Muscle of leg (tissue), 11 donors: Measurements from ENCODE around the gene MYO7B. TPM values are rescaled to one million over a fixed set of nuclear protein-coding genes. Genes with fewer than 3 reads are reported as not detected.

Experiments
- DNase-seq: peaks from one replicate; pipeline ENCODE4 v3.0.0; 2013
- H3K27ac ChIP-seq: one replicate; pipeline ENCODE4 v1.5.1; 2013; ENCODE audit warnings: mild to moderate bottlenecking, low read length, control low read depth
- H3K27me3 ChIP-seq: one replicate; pipeline ENCODE4 v1.6.1; 2013; ENCODE audit warnings: low read length; ENCODE audit not compliant: control insufficient read depth, insufficient read depth
- H3K36me3 ChIP-seq: one replicate; pipeline ENCODE4 v1.6.1; 2013; ENCODE audit warnings: low read length; ENCODE audit not compliant: control insufficient read depth, insufficient read depth
- H3K4me1 ChIP-seq: one replicate; pipeline ENCODE4 v1.6.1; 2013; ENCODE audit warnings: low read length; ENCODE audit not compliant: control insufficient read depth, insufficient read depth
- H3K4me3 ChIP-seq: one replicate; pipeline ENCODE4 v1.5.1; 2013; ENCODE audit warnings: low read length, control low read depth
- H3K9me3 ChIP-seq: replicated peaks from 2 replicates; pipeline ENCODE4 v1.6.1; 2013; ENCODE audit warnings: low read depth, low read length; ENCODE audit not compliant: control insufficient read depth
- WGBS: methylation state at CpG from one replicate; pipeline ENCODE4 v1.1.5; 2013; ENCODE audit warnings: missing lambda C conversion rate; ENCODE audit not compliant: insufficient coverage; 5-methylcytosine and 5-hydroxymethylcytosine counted together
- polyA plus RNA-seq, 8 donors: library from polyadenylated mRNA; unstranded; fragments of 120-200 nt; gene quantifications; one replicate each; pipeline versions ENCODE4 v1.2.1 to v1.2.3, GENCODE V29; 2013; ENCODE audit warnings: inconsistent platforms in 1 of 8, low replicate concordance in 1 of 8; ENCODE audit not compliant: insufficient read length in 8 of 8, insufficient read depth in 1 of 8
- total RNA-seq: library from RNA; stranded (reverse); fragments of 120-200 nt; gene quantifications from one replicate; pipeline ENCODE4 v1.2.4, GENCODE V29; 2013

Gene MYO7B
- total and polyA plus RNA-seq, 9 donors = 0.31 to 15.1 (median 0.76) TPM

DNA sequence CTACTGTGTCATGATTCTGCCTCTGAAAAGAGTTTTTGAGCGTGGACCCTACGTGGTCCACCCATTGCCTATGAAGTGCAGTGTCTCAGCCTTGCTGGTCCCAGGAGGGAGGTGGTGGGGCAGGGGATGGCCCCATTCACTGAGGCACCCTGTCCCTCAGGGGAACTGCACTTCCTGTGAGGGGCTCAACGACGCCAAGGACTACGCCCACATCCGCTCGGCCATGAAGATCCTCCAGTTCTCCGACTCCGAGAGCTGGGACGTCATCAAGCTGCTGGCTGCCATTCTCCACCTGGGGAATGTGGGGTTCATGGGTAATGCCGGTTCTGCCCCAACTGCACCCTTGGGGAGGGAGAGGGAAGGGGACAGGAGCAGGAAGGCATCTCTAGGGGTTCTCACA, 42.5 kb downstream of the MYO7B start:
- 81% methylated on average over 11 of the region's 11 CpGs for WGBS
- no peak for DNase-seq

GRCh38 chr2:127578411-127578810, 42.9 kb downstream of the MYO7B start:
- no peaks in the 10 kb centered on the region for H3K9me3 ChIP-seq
- H3K4me1 ChIP-seq = peaks cover 20% of the 10 kb centered on the region
- 58% methylated on average over 4 of the region's 6 CpGs for WGBS
- no peak for DNase-seq
- H3K27me3 ChIP-seq = no peaks in the 10 kb centered on the region
- H3K27ac ChIP-seq = no peak overlapping the region
- no peaks in the 10 kb centered on the region for H3K36me3 ChIP-seq
- H3K4me3 ChIP-seq = no peak overlapping the region

More for the DNA sequence above, 42.5 kb downstream of the MYO7B start:
- Histone ChIP-seq H3K4me1 (peaks cover 20% of the 10 kb centered on the region), H3K9me3 (no peaks in the 10 kb centered on the region), H3K27ac (no peak overlapping the region), H3K4me3 (no peak overlapping the region), H3K36me3 (no peaks in the 10 kb centered on the region), H3K27me3 (no peaks in the 10 kb centered on the region)

DNA sequence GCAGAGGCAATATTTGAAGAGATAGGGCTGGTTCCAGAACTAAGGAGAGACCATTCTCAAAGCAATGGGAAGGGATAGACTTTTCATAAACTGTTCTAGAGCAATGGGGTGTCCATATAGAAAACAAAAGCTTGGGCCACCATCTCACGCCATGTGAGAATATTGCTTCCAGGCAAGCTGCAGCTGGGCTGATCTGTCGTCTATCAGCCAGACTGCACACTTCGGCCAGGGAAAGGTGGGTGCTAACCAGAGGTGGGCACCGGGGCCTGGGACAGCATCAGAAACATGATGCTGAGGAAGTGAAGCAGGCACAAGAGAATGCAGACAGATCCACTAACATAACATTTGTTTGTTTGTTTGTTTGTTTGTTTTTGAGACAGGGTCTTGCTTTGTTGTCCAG, 43.7 kb downstream of the MYO7B start:
- no peaks in the 10 kb centered on the region for H3K9me3 ChIP-seq
- no peaks in the 10 kb centered on the region for H3K36me3 ChIP-seq
- DNase-seq = no peak
- H3K4me3 ChIP-seq = no peak overlapping the region
- no peaks in the 10 kb centered on the region for H3K27me3 ChIP-seq
- no peak overlapping the region for H3K27ac ChIP-seq
- H3K4me1 ChIP-seq = peaks cover 20% of the 10 kb centered on the region
- 95% methylated on average over 3 of the region's 4 CpGs for WGBS

DNA sequence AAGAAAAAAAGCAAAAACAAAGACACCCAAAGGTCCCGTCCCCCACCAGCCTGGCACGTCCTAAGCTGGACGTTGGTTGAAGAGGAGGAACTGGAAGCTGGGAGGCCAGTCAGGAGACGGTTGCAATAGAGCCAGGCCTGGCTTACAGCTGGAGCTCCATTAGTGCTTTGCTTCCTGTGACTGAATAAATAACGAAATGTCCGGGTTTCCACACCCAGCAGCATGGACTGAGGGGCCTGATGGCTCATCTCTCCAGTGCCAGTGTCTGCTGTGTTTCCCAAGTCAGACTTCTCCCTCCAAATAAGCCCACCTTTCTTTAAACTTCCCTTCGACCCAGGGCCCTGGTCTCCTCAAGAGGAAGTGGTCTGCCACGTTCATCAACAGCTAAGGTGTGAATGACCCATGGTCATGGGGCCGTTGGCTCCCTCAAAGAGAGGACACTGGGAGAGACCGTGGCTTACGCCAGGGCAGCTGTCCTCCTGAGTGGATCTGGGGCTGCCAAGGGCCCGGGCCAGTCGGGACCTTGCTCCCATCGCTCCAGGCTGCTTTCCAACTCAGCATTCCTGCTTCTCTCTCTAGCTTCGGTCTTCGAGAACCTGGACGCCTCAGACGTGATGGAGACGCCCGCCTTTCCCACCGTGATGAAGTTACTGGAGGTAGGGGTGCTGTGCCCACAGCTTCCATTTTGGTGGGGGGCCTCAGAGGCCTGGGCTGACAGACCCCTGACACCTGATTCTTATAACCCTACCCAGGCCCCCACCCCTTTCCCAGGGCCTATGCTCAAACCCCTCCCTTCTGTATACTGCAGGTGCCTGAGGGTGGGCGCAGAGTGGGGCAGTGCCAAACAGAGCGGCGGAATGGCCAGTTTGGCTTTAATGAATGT, 44.9 kb downstream of the MYO7B start:
- no peak overlapping the region for H3K27ac ChIP-seq
- 73% methylated on average over 16 of the region's 24 CpGs for WGBS
- no peaks in the 10 kb centered on the region for H3K9me3 ChIP-seq

DNA sequence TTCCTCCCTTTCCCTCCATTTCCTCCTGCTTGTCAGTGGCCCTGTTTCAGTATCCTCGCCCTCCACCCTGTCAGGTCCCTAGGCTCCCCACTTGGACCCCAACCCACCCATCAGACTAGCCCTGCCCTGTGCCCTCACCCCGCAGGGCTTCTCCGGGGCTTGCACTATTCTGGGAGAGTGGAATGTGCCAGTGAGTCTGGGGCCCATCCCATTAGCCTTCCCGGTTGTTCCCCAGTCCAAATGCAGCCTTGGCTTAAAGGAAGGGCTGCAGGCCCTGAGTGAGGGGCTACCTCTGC, 45.5 kb downstream of the MYO7B start:
- H3K9me3 ChIP-seq = no peaks in the 10 kb centered on the region
- H3K27me3 ChIP-seq = no peaks in the 10 kb centered on the region
- H3K27ac ChIP-seq = no peak overlapping the region
- no peak overlapping the region for H3K4me3 ChIP-seq
- peaks cover 15% of the 10 kb centered on the region for H3K4me1 ChIP-seq
- WGBS = 100% methylated on average over 1 of the region's 4 CpGs
- no peak for DNase-seq
- H3K36me3 ChIP-seq = no peaks in the 10 kb centered on the region

More for the DNA sequence above, 44.9 kb downstream of the MYO7B start:
- Histone ChIP-seq H3K27me3 (no peaks in the 10 kb centered on the region), H3K36me3 (no peaks in the 10 kb centered on the region), H3K4me1 (peaks cover 20% of the 10 kb centered on the region), H3K4me3 (no peak overlapping the region)
- DNase-seq = no peak

DNA sequence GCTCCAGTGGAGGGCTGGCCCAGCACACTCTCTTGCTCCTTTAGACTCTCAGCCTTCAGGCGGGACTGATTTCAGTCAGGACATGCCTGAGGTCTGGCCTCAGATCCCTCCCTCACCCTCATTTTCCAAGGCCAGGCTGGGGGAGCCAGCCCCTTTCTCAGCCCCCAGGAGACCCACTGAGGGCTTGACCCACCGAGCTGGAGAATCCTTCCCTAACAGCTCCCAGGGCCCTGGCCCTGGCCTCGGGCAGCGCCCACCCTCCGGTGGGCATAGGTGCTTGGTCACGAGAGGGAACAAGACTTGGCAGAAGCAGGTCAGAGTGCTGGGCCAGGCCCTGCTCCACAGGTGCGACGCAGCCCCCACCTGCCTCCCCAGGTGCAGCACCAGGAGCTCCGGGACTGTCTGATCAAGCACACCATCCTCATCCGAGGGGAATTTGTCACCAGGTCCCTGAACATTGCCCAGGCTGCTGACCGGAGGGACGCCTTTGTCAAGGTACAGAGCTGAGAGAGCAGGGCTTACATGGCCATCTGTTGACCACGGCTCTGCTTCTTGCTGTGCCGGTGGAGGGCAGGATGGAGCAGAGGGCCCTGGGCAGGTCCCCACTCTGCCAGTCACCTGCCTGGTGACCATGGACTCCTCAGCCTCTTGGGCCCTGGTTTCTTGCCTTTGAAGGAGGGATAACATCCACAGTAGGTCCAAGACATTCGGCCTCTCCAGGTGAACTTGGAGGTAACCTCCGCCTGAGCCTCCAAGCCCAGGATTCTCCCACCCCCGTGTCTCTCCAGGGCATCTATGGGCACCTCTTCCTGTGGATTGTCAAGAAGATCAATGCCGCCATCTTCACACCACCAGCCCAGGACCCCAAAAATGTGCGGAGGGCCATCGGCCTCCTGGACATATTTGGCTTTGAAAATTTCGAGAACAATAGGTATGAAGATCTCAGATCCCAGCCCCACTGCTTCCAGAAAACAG, 46.3 kb downstream of the MYO7B start:
- WGBS = 85% methylated on average over 17 of the region's 21 CpGs
- no peak for DNase-seq
- H3K27ac ChIP-seq = no peak overlapping the region
- no peaks in the 10 kb centered on the region for H3K36me3 ChIP-seq
- H3K27me3 ChIP-seq = no peaks in the 10 kb centered on the region
- no peaks in the 10 kb centered on the region for H3K9me3 ChIP-seq
- H3K4me3 ChIP-seq = no peak overlapping the region
- H3K4me1 ChIP-seq = peaks cover 7% of the 10 kb centered on the region

DNA sequence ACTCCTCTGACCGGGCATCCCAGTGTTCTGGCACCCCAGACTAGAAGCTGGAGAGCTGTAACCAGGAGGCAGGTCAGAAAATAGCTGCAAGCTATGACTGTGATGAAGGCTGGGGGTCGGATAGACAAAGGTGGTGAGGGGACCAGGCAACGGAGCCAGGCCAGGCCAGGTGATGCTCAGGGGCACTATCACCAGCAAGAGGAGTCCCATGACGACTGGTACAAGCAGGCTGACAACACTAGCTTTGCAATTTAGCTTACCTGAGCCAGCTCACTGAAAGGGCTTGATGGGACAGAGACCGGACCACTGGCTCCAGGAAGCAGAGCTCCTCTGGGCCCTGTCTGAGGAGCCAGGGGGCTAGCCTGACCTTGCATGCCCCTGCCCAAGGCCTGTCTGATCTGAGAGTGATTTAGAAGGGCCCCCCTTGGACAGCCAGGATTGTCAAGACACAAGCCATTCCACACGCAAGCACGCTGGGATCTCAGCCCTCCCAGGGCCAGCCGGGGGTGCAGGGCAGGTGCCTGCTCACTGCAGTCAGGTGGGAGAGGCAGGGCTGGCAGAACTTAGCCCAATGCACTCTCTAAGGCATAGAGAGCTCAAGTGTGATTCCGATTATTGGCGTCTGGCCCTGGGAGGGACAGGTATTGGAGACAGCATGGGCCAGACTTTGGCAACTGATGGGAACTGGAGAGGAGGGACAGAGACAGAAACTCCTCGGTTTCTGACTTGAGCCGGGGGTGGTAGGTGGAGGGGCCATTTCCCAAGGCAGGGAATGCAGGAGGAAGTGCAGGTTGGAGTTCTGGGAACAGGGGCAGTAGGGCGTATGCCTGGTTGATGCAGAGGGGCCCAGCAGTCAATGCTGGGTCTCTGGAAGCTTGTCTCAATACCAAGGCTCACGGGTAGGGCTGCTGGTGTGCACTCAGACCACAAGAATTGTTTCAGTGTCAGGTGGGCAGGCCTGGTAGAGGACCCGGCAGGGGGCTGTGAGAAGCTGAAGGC, 47.7 kb downstream of the MYO7B start:
- Histone ChIP-seq H3K36me3 (no peaks in the 10 kb centered on the region), H3K27me3 (no peaks in the 10 kb centered on the region), H3K9me3 (no peaks in the 10 kb centered on the region), H3K4me1 (no peaks in the 10 kb centered on the region), H3K4me3 (no peak overlapping the region), H3K27ac (no peak overlapping the region)
- no peak for DNase-seq
- 67% methylated on average over 13 of the region's 15 CpGs for WGBS

GRCh38 chr2:127584047-127584446, 48.6 kb downstream of the MYO7B start:
- Histone ChIP-seq H3K27ac (no peak overlapping the region), H3K9me3 (no peaks in the 10 kb centered on the region), H3K27me3 (no peaks in the 10 kb centered on the region), H3K4me1 (no peaks in the 10 kb centered on the region), H3K4me3 (no peak overlapping the region), H3K36me3 (no peaks in the 10 kb centered on the region)
- 79% methylated on average over 14 of the region's 14 CpGs for WGBS
- no peak for DNase-seq

GRCh38 chr2:127584516-127585033, 49.1 kb downstream of the MYO7B start:
- no peak overlapping the region for H3K4me3 ChIP-seq
- no peaks in the 10 kb centered on the region for H3K9me3 ChIP-seq
- 76% methylated on average over 8 of the region's 8 CpGs for WGBS
- no peak for DNase-seq
- H3K27me3 ChIP-seq = no peaks in the 10 kb centered on the region
- no peaks in the 10 kb centered on the region for H3K4me1 ChIP-seq
- no peaks in the 10 kb centered on the region for H3K36me3 ChIP-seq
- H3K27ac ChIP-seq = no peak overlapping the region
